Gastroesophageal sphincter (tissue), 4 donors: ENCODE data around the gene THEM4. TPM values are rescaled to one million over a fixed set of nuclear protein-coding genes. Genes with fewer than 3 reads are reported as not detected.

Experiments used
- ATAC-seq: fragments of 150-250 bp; one replicate; pipeline ENCODE4 v1.9.1; 2016; ENCODE audit warnings: mild to moderate bottlenecking, moderate library complexity
- H3K27ac ChIP-seq, 4 donors: fragments of 200-600 bp; sonication (generic) in 3 of 4; 1 replicate in 3 of 4; 2 replicates in 1 of 4; pipeline ENCODE4 v1.5.1; 2016 to 2019
- H3K27me3 ChIP-seq: fragments of 200-600 bp; sonication (generic); one replicate; pipeline ENCODE4 v1.5.1; 2019
- H3K36me3 ChIP-seq, 2 donors: fragments of 200-600 bp; sonication (generic); one replicate each; pipeline ENCODE4 v1.5.1; 2019; ENCODE audit warnings: control low read depth in 1 of 2
- H3K4me1 ChIP-seq, 3 donors: fragments of 200-600 bp; sonication (generic); 1 replicate in 2 of 3; 2 replicates in 1 of 3; pipeline ENCODE4 v1.5.1; 2016 to 2019; ENCODE audit warnings: control low read depth in 2 of 3
- H3K4me3 ChIP-seq, 2 donors: fragments of 200-600 bp; sonication (generic); one replicate each; pipeline ENCODE4 v1.5.1; 2019; ENCODE audit warnings: mild to moderate bottlenecking in 1 of 2, moderate library complexity in 1 of 2
- H3K9me3 ChIP-seq, 3 donors: fragments of 200-600 bp; sonication (generic); one replicate each; pipeline ENCODE4 v1.5.1; 2017 to 2019; ENCODE audit warnings: control low read depth in 2 of 3
- EP300 ChIP-seq: sonication (generic); formaldehyde crosslinking; IDR thresholded peaks from one replicate; pipeline ENCODE4 v1.6.1; 2017; ENCODE audit warnings: antibody characterized with exemption, mild to moderate bottlenecking
- POLR2A ChIP-seq, 2 donors: fragments of 450-650 bp; IDR thresholded peaks; one replicate each; pipeline ENCODE4 v1.6.1; 2017; ENCODE audit warnings: antibody characterized with exemption in 2 of 2, mild to moderate bottlenecking in 2 of 2, moderate library complexity in 1 of 2
- POLR2AphosphoS5 ChIP-seq: sonication (generic); formaldehyde crosslinking; IDR thresholded peaks from one replicate; pipeline ENCODE4 v1.6.1; 2017; ENCODE audit warnings: antibody characterized with exemption
- WGBS, 2 donors: methylation state at CpG; one replicate each; pipeline ENCODE4 v1.1.5; 2018; ENCODE audit warnings: low coverage in 1 of 2; 5-methylcytosine and 5-hydroxymethylcytosine counted together
- small RNA-seq, 4 donors: library from RNA; depleted of rRNA; stranded (forward); fragments of <200 nt; gene quantifications; one replicate each; pipeline ENCODE3, GENCODE V24; 2016
- total RNA-seq, 4 donors: library from RNA; depleted of rRNA; stranded (reverse); fragments of >200 nt; gene quantifications; one replicate each; pipeline ENCODE4 v1.1.0, GENCODE V29; 2016
- TF ChIP-seq, protein P1 (sequence below), 4 experiments: fragments of 200-600 bp in 2 of 4; fragments of 450-650 bp in 2 of 4; sonication (generic) in 1 of 4; IDR thresholded peaks; one replicate each; pipeline ENCODE4 v1.5.1; 2017 to 2019; ENCODE audit warnings: antibody characterized with exemption in 4 of 4, mild to moderate bottlenecking in 2 of 4, moderate library complexity in 2 of 4

The THEM4 gene
- total RNA-seq, 4 donors from 2014 or later, result 14.7 to 17.5 (median 16.1) TPM

DNA sequence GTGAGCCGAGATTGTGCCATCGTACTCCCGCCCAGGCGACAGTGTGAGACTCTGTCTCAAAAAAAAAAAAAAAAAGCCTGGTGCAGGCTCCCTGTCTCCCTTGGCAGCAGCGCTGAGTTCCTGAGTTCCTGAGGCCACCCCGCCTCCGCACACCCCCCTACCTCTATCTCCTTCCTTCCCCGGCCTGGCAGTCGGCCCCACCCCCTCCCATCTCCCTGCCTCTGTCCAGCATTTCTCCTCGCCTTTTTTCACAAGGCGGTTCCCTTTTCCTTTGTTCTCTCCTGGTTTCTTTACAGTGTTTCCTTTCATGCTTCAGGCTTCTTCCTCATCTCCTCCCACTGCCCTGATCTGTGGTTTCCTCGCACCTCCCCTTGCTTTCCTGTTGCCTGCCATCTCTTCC lies 80.4 kb downstream of the THEM4 start:
- ATAC-seq, result no peak
- TF ChIP-seq POLR2A (IDR thresholded peaks at IDR 0.05) (no peak), EP300 (no peak), POLR2AphosphoS5 (no peak)
- TF ChIP-seq, protein P1, sequence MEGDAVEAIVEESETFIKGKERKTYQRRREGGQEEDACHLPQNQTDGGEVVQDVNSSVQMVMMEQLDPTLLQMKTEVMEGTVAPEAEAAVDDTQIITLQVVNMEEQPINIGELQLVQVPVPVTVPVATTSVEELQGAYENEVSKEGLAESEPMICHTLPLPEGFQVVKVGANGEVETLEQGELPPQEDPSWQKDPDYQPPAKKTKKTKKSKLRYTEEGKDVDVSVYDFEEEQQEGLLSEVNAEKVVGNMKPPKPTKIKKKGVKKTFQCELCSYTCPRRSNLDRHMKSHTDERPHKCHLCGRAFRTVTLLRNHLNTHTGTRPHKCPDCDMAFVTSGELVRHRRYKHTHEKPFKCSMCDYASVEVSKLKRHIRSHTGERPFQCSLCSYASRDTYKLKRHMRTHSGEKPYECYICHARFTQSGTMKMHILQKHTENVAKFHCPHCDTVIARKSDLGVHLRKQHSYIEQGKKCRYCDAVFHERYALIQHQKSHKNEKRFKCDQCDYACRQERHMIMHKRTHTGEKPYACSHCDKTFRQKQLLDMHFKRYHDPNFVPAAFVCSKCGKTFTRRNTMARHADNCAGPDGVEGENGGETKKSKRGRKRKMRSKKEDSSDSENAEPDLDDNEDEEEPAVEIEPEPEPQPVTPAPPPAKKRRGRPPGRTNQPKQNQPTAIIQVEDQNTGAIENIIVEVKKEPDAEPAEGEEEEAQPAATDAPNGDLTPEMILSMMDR (IDR thresholded peaks at IDR 0.05), result no peak
- peaks cover 0 to 28% (median 0%) of the 10 kb centered on the region in 3 donors for H3K4me1 ChIP-seq
- H3K36me3 ChIP-seq, result no peaks in the 10 kb centered on the region
- 10% methylated on average over 9 of the region's 12 CpGs; no CpG with 5 or more reads in 1 of the 2 donors for WGBS, 2 donors
- H3K9me3 ChIP-seq, result no peaks in the 10 kb centered on the region
- H3K27me3 ChIP-seq, result peaks cover 14% of the 10 kb centered on the region
- no peak overlapping the region for H3K4me3 ChIP-seq
- H3K27ac ChIP-seq, result no peak overlapping the region

DNA sequence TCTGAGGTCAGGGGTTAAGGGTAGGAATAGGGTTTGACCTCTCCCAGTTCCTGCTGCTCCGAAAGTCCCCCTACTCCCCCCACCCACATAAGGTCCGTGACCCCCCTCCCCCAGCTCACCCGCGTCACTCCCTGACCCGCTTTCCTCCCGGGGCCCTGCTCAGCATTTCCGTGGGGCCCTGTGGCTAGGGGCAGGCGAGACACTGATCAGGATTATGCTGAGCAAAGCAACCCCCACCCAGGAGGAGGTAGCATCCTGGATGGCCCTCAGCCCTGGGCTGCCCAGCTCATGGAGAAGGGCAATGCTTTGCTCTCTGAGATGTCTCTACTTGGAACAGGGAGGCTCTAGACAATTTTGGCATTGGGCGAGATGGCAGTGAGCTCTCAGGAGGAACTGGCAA lies 81.5 kb downstream of the THEM4 start:
- WGBS, 2 donors, result no CpG with 5 or more reads among the region's 9 CpGs
- no peak overlapping the region for H3K4me3 ChIP-seq
- peaks cover 0 to 25% (median 0%) of the 10 kb centered on the region in 3 donors for H3K4me1 ChIP-seq
- no peak for TF ChIP-seq POLR2AphosphoS5
- TF ChIP-seq EP300, result no peak
- TF ChIP-seq, protein P1 (IDR thresholded peaks at IDR 0.05), result no peak
- no peak for TF ChIP-seq POLR2A (IDR thresholded peaks at IDR 0.05)
- no peaks in the 10 kb centered on the region for H3K9me3 ChIP-seq
- no peaks in the 10 kb centered on the region for H3K36me3 ChIP-seq
- peaks cover 20% of the 10 kb centered on the region for H3K27me3 ChIP-seq
- no peak for ATAC-seq
- H3K27ac ChIP-seq, result no peak overlapping the region

GRCh38 chr1:151825751-151826660 lies 83.3 kb downstream of the THEM4 start:
- Histone ChIP-seq H3K9me3 (no peaks in the 10 kb centered on the region), H3K27ac (no peak overlapping the region), H3K36me3 (no peaks in the 10 kb centered on the region), H3K27me3 (peaks cover 32% of the 10 kb centered on the region), H3K4me1 (peaks cover 0 to 18% (median 0%) of the 10 kb centered on the region in 3 donors), H3K4me3 (no peak overlapping the region)
- 50 to 52% methylated on average over 5 to 7 of the region's 21 CpGs for WGBS, 2 donors
- TF ChIP-seq POLR2A (IDR thresholded peaks at IDR 0.05) (no peak), POLR2AphosphoS5 (no peak), EP300 (no peak)
- TF ChIP-seq, protein P1 (IDR thresholded peaks at IDR 0.05), result no peak
- ATAC-seq, result peak; percentile 39

DNA sequence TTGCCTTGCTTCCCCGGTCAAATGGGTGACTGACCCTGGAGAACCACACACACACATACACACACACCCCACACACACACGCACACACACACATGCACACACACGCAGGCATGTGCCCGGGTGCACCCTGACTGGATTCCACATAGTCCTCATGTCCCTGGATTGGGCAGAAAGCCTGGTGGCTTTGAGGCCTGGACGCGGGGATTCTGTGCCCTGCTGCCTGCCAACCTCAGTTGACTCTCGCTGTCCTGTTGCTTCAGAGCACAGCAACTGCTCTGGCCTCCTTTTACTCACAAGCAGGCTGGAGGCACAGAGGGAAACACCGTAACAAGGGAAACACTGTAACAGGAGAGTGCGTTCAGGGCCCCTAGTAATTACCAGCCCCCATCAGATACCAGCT lies 84.1 kb downstream of the THEM4 start:
- H3K9me3 ChIP-seq, result no peaks in the 10 kb centered on the region
- WGBS, 2 donors, result 83% methylated on average over 2 of the region's 9 CpGs; no CpG with 5 or more reads in 1 of the 2 donors
- H3K4me1 ChIP-seq, result peaks cover 0 to 18% (median 0%) of the 10 kb centered on the region in 3 donors
- H3K36me3 ChIP-seq, result no peaks in the 10 kb centered on the region
- H3K4me3 ChIP-seq, result no peak overlapping the region
- no peak overlapping the region for H3K27ac ChIP-seq
- ATAC-seq, result no peak
- peaks cover 37% of the 10 kb centered on the region for H3K27me3 ChIP-seq
- TF ChIP-seq EP300 (no peak), POLR2AphosphoS5 (no peak), POLR2A (IDR thresholded peaks at IDR 0.05) (no peak)
- TF ChIP-seq, protein P1 (IDR thresholded peaks at IDR 0.05), result no peak

Small RNAs within 50 kb of the gene (small RNA-seq; reads per million reads assigned to genes)
- gene RF00019, result 0 reads per million in 4 donors

Other genes starting within 250 kb of the THEM4 start
- under 1 TPM in 3 of 4 donors, not detected in 1; 0.22 to 0.93 (median 0.40) TPM for gene CELF3, start 192.7 kb downstream of the THEM4 start, total RNA-seq
- 1 to 10 TPM in 1 of 4 donors, not detected in 3; 1.4 TPM for gene RIIAD1, start 188.0 kb downstream of the THEM4 start, total RNA-seq
- 10 to 100 TPM; 49.7 to 60.7 (median 55.5) TPM for gene MRPL9, start 146.0 kb downstream of the THEM4 start, total RNA-seq
- gene TDRKH, start 119.0 kb downstream of the THEM4 start, total RNA-seq, result 10 to 100 TPM in 1 of 4 donors, 1 to 10 TPM in 3; 4.4 to 10.6 (median 7.9) TPM
- not detected for gene LINGO4, start 104.1 kb downstream of the THEM4 start, total RNA-seq
- gene RORC, start 77.7 kb downstream of the THEM4 start, total RNA-seq, result 1 to 10 TPM in 2 of 4 donors, under 1 TPM in 1, not detected in 1; 0.13 to 1.8 (median 1.4) TPM
- not detected for gene C2CD4D, start 69.7 kb downstream of the THEM4 start, total RNA-seq
- gene THEM5, start 55.8 kb downstream of the THEM4 start, total RNA-seq, result not detected
- gene S100A10, start 84.3 kb upstream of the THEM4 start, total RNA-seq, result 100 to 1,000 TPM in 2 of 4 donors, 10 to 100 TPM in 2; 57.6 to 155 (median 106) TPM
- 100 to 1,000 TPM in 3 of 4 donors, 10 to 100 TPM in 1; 41.9 to 183 (median 125) TPM for gene S100A11, start 127.5 kb upstream of the THEM4 start, total RNA-seq
- gene TCHHL1, start 179.6 kb upstream of the THEM4 start, total RNA-seq, result not detected
- under 1 TPM; 0.05 to 0.54 (median 0.17) TPM for gene TCHH, start 205.9 kb upstream of the THEM4 start, total RNA-seq
- gene RPTN, start 249.7 kb upstream of the THEM4 start, total RNA-seq, result not detected